GM12873 (cell line): Measurements from ENCODE around the gene NOG.

Source experiments
- CTCF ChIP-seq: IDR thresholded peaks from 2 replicates; pipeline ENCODE4 v1.5.1; 2012; ENCODE audit warnings: low read depth, mild to moderate bottlenecking, moderate library complexity, low read length, control low read depth; ENCODE audit not compliant: insufficient read depth; ENCODE audit errors: missing control alignments

Gene NOG

GRCh38 chr17:56637254-56637653 is 43.8 kb downstream of the NOG start:
- no peak for TF ChIP-seq CTCF

GRCh38 chr17:56638591-56639051 is 45.1 kb downstream of the NOG start:
- TF ChIP-seq CTCF, result no peak

GRCh38 chr17:56639517-56639916 is 46.0 kb downstream of the NOG start:
- TF ChIP-seq CTCF, result no peak

GRCh38 chr17:56640116-56640515 is 46.6 kb downstream of the NOG start:
- no peak for TF ChIP-seq CTCF

GRCh38 chr17:56641373-56641772 is 47.9 kb downstream of the NOG start:
- TF ChIP-seq CTCF, result no peak

- no peak for TF ChIP-seq CTCF
These were observed 48.4 kb downstream of the NOG start for GRCh38 chr17:56641894-56642293.

GRCh38 chr17:56642424-56642823 is 48.9 kb downstream of the NOG start:
- no peak for TF ChIP-seq CTCF
